NCI-H2171 (cell line): ENCODE results near the gene SYMPK.
"Not testable (repeated sequence)": the region's sequence is repeated elsewhere in the genome, so short reads cannot be mapped to it uniquely, and the experiment has no call there.

ENCODE experiments used
- DNase-seq: peaks from one replicate; lab custom pipeline; 2025; lab: John Stamatoyannopoulos, UW

Gene SYMPK

DNA sequence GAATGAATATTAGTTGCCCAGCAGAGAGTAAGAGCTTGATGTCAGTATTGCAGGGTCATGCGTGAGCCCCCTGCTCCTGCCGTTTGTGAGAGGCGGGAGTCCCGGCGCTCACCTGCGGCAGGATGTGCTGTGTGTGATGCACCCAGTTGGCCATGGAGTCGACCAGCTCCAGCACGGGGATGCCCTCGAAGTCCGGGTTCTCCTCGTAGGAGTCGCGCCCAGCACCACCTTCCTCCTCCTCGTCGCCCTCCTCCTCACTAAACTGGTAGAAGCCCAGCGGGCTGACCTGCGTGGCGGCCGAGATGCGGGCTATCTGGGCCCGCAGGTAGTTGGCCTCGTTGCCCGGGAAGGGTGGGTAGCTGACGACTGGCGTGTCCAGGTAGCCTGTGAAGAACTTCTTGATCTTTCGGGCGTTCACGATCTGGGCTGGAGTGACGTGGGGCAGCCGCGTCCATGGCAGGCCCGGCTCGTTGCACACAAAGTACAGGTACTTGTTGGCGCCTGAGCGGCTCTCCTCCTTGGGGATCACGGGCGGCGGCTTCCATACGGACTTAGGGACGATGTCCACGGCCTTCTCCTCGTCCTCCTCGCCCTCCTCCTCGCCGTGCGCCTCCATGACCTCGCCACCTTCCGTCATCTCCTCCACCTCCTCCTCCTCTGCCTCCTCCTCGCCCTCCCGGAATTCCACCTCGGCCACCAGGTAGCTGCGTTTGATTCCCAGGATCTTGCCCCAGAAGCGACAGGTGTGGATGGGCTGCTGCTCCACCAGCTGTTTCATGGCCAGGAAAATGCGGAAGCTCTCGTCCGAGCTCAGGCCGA is 58.6 kb downstream of the SYMPK start:
- no peak for DNase-seq

DNA sequence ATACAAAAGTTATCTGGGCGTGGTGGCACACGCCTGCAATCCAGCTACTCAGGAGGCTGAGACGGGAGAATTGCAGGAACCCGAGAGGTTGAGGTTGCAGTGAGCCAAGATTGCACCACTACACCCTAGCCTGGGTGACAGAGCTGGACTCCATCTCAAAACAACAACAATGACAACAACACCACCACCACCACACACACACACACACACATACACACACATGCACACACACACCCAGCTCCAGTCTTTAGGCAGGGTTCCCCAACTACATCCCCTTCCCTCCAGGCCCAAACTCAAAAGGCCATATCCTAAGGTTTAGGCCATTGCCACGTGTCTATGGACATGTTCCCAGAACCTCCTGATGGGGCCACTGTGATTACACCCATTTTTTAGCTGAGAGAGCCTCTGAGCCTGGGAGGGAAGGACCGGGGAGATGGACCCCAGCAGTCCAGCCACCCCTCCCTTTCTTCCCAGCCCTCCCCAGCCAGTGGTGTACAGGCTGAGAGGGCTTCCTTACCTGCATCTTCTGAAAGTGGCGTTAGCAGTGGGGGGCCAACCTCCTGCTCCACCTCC is 61.3 kb downstream of the SYMPK start:
- DNase-seq: no peak

DNA sequence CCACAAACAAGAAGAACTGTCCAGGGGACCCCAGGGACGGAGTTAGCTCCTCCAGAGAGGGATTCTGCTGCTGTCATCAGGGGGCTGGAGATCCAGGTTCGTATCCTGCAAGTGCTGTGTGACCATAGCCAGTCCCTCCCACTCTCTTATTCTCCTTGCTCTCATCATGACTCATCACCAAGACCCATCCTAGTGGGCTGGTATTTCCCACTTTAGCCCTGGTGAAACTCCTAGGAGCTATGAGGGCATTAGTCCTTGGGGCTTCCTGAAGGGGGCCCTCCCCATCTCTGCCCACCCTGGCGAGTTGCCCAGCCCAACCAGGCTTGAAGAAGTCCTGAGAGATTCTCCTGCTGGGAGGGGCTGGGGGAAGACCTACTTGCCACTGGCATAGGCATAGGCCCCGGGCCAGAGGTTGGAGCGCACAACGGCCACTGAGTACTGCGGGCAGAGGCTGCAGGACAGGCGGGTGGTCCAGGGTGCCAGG is 62.8 kb downstream of the SYMPK start:
- no peak for DNase-seq

DNA sequence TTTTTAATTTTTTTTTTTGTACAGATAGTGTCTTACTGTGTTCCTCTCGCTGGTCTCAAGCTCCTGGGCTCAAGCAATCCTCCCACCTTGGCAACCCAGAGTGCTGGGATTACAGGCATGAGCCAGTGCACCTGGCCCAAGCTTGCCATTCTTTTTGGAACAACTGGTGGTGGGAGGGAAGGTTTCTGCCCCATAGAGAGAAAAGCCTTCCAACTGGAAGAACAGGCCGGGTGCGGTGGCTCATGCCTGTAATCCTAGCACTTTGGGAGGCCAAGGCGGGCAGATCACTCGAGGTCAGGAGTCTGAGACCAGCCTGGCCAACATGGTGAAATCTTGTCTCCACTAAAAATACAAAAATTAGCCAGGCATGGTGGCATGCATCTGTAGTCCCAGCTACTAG is 63.4 kb downstream of the SYMPK start:
- not testable (repeated sequence) for DNase-seq

DNA sequence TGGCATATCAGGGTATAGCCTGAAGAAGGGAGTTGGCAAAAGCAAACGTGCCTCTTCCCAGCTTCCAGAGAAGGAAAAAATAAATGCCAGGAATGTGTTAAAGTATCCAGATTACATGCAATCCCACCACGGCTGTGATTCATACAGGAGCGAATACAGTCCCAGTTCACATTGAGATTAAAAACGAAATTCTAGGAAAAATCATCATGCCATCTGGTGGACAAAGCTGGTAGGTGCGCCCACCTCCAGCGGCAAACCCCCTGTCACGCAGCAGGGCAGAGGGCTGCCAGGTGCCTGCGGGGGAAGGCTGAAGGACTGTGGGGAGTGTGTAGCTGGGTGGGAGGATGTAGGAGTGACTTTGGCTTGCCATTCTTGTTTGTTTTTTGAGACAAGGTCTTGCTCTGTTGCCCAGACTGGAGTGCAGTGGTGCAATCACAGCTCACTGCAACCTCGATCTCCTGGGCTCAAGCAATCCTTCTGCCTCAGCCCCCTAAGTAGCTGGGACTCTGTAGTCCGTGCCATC is 63.9 kb downstream of the SYMPK start:
- peak; percentile 53 for DNase-seq

DNA sequence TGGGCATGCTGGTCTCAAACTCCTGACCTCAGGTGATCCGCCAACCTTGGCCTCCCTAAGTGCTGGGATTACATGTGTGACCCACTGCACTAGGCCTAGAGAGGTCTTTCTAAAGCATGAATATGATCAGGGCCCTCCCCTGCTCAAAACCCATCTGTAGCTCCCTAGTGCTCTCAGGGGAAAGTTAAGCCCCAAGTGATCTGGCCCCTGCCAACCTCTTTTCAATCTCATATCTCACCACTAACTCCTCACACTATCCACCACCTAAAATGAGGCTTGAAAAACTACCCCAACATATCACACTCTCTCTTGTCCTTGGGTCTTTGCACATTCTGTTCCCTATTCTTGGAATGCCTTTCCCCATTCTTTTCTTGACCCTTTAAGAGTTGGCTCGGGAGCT is 68.3 kb downstream of the SYMPK start:
- DNase-seq: no peak

DNA sequence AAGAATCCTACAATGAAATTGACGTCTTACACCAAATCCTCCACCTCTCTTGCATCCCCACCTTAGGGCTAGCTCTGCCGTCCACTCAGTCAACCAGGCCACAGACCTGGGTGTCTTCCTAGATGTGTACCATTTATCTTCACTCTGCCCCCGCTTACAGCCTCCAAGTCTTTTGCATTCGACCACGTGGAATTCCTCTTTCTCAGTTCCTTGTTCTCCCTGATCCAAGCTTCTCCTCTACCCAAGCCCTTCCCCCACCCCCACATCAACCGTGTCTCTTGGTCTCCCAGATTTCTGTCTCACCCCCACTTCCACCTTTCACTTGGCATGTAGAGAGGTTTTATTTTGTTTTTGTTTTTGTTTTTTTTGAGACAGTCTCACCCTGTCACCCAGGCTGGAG is 69.1 kb downstream of the SYMPK start:
- DNase-seq: no peak

DNA sequence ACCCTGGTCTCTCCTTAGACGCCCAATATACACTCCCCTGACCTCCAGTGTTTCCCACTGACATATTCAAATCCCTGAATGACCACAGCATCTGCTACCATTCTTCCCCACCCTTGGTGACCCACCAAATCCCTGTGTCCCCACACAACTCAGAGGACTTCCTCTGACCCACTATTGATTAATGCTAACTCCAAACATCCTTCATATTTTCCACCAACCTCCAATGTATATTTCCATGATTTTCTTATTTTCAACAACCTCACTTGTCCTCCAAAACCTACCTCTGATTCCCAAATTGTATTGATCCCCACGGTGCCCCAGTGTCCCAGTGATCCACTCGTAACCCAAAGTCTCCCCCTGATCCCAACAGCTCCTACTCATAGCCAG is 69.8 kb downstream of the SYMPK start:
- DNase-seq: no peak

DNA sequence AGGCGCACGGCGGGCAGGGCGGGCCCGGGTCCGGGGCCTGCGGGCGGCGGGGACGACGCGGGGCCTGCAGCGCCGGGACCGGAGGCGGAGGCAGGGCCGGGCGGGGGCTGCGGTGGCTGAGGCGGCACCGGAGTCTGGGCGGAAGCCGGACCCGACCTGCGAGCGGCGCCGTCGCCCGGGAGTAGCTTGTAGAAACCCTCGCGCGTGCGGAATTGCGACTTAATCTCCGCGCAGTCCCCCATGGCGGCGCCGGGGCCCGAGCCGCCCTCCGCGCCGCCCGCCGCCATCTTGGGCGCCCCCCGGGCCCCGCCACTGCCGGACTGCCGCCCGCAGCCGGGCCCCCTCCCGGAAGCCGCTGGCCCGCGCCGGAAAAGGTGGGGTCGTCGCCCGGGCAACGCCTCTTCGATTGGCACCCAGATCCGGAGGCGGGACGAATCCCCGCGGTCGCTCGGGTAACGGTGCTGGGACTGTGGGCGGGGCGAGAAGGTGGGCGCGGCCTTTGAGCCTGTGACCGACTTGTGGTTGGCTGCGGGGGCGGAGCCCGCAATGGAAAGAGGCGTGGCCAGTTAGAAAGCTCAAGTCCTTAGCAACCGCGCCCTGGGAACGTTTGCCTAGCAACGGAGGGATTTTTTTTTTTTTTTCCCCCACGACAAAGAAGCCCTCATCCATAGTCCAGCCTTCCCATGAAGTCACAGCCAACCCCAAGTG is 70.3 kb downstream of the SYMPK start, which contains the start of gene DMWD:
Gene DMWD, minus strand, starts transcription at position 376 of the 708 bp plus-strand sequence. Its CDS starts 89 bp downstream, at position 287.
- DNase-seq: peak; percentile 98

DNA sequence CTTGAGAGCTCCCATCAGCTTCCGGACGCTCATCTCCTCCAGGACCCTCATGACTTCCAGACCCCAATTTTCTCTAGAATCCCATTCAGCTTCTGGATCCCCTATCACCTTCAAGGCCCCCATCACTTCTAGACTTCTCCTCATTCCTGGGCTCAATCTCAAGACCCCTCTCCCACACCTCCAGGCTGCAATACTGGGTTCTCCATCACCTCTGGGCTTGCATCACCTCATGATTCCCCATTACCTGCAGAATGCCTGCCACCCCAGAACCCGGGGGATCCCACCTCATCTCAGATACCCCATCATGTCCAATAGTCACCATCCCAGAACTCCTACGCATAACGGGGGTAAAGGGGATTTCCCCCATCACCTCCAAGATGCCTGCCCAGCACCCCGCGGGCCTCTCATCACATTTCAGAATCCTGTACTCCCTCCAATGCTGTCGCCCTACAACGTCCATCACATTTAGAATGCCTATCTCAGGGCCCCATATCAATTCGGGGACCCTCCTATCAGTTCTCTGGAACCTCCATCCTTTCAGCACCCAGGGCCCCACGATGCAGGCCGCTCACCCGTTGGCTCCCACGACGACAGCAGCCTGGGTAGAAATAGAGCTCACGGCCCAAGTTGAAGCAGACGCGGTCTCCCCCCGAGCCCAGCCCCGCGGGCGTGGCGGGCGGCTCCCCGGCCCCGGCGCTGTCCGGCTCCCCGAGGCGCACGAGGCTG is 71.0 kb downstream of the SYMPK start:
- DNase-seq: no peak

DNA sequence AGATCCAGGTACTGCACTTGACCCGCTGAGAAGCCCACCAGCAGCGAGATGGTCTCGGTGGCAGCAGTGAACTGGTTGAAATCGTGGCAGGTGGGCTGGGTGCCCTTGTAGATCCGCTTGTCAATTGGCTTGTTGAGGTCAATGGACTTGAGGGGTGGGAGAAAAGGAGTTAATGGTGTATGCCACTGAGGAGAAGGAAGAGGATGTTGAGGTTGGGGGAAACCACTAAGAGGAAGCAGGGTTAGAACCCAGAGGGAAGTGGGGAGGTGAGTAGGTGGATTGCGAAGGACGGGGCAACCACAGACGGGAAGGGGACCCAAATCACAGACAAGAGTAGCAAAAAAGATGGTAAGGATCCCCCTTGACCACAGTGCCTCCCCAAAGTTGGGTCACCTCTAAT is 72.0 kb downstream of the SYMPK start:
- no peak for DNase-seq

DNA sequence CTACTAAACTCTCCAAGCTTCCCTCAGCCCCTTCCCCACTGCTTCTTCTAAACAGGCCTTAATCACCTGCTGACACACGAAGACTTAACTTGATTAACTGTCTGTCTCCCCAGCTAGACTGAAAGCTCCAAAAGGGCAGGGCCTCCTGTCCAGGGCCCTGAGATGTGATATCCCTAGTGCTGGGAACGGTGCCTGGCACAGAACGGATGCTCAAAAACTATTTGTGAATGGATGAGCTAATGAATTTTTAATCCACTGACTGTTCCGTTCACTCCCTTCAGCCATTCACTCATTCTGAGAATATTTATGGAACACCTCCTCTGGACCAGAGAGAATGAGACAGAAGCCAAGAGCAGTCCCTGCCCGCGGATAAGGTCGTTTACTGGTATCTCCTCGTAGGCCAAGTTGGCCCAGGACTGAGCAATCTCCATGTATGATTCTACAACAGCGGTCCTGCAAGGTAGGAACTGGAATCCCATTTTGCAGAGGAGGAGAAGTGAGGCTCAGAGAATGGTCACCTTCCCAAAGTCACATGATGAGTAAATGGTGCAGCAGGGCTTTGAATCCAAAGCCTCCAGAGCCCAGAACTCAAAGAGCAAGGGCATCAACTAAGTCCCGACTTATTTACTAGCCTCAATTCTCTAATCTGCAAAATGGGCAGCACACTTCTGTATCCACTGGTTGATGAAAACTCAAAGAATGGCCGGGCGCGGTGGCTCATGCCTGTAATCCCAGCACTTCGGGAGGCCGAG is 73.7 kb downstream of the SYMPK start:
- DNase-seq: no peak

DNA sequence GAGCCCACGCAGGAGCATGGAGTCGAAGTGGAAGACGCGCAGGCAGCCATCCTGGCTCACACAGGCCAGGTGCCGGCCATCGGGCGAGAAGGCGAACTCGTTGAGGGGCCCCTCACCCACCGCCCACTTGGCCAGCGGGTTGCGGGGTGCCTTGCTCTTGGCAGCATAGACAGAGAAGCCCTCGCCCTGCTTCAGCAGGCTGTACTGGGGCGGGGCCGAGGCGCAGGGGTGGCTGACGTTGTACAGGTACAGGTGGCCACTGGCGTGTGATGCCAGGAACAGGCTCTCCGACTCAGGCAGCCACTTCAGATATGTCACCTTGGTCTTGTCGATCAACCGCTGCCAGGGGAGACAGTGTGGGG is 76.4 kb downstream of the SYMPK start:
- no peak for DNase-seq

DNA sequence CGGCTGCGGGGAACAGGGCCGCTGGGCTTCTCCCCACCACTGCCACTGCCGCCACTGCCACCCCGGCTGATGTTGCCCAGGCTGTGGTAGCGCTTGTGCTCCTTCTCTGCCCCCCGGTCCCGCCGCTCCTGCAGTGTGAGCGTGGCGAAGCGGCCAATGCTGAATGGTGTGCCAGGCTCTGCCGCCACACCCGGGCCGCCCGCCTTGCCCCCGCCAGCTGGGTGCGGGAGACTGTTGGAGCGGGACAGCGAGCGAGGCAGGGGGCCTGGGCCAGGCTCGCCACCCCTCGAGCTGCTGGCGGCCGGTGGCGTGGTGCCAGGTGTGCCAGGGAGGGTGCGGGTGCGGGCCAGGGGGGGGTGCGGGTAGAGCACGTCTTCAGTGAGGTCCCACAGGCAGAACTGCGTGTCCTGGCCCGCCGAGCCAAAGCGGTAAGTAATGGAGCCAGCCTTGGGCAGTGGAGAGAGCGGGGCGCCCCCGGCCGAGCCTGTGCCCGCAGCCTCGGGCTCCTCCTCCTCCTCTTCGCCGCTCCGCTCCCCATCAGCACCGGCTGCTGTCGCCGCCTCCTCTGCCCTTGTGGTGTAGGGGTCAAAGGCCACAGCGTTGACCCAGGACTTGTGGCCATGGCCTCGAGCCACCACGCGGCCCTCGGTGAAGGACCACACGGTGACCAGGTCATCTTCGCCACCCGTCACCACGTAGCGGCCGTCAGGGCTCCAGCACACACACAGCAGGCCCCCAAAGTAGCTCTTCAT is 77.0 kb downstream of the SYMPK start:
- no peak for DNase-seq

DNA sequence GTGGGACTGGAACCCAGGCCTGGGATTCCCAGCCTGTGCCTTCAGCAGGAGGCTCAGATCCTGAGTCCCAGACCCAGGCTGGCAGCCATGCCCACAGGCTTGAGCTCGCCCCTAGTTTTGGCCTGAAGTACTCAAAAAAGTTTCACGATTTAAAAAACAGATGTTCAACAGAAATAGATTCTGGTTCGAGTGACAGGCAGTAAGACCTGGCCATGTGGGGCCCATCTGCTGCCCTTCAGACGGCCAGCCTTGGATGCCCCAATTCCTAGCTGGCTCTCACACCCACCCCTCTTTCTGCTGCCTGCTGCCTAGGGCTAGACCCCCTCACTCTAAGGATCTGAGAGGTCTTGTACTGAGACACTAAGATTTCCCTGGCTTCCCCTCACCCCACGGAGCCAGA is 77.8 kb downstream of the SYMPK start:
- DNase-seq: no peak

DNA sequence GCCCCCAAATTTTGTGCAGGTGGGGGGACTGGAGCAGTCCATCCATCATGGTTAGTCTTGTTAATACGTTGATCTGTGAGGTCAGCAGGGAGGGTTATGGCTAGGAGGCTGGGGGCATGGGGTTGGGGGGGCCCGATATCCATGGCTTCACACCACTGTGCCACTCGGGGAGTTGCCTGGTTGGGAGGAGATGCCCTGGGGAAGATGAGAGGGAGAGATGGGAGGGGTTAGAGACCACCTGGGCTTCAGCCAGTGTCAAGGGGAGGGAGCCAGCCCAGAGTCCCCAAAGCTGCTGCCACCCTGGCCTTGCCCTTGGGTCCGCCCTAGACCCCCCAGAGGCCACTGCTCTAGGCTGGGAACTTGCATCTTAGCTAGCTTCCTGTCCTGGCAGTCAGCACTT is 78.9 kb downstream of the SYMPK start:
- no peak for DNase-seq

DNA sequence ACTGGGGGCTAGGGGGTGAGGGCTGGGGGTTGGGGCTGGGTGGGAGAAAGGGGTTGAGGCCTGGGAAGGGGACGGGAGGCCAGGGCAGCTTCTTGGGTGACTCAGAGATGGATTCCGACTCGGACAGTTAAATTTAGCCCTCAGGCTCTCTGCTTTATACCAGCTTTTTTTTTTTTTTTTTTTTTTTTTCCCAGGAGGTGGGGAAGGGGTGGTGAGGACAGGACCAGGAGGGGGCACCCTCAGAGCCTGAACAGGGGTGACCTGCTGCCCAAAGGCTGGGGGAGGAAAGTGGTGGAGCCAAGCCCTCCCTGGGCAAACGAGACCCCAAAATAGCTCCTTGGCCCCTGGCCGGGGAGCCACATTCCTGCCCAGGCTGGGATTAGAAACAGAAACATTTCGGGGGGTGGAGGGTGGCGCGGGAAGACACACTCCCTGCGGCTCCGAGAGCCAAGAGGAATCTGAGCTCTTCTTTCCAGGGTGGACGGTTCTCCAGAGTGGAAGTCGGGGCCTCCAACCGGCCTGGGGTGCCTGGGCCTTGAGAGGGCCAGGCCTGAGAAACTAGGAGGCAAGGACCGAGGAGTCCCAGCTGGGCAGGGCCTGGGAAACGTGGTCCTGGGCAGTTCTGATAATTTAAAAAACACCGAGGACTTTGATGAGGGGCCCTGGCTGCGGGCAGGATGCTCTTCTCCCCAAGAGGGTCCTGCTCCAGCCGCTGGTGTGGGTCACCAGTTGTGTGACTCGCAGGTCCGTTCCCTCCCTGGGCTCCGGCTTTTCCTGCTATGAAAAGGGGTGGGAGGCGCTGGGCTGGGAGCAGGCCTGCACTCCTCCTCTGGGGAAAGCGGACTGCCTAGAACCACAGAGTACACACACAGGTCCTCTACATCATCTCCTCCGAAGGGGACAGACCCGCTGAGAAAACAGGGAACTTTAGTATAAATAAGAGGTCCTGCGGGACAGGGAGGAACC is 79.8 kb downstream of the SYMPK start:
- DNase-seq: no peak

DNA sequence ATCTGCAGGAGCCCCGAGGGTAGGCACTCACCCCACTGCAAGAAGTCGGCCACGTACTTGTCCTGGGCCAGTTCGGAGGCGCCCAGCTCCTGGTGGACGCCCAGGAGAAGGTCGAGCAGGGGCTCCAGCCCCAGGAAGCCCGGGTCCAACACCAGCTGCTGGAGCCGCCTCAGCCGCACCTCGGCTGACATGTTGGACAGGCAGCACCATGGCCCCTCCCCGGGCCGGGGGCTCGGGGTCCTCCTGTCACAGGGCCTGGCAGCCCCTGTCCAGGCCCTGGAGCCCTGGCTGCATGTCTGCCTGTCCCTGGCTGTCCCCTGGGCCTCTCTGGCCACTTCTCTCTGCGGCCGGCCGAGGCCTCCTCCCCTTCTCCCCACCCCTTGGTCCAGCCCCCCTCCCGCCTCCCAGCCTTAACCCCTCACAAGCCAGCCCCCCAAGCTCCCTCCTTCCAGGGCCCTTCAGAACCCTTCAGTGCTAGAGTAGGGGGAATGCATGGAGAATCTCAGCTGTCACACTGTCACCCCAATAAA is 80.7 kb downstream of the SYMPK start, which contains the start of gene DMPK:
Gene DMPK, minus strand, starts transcription at position 329 of the 530 bp plus-strand sequence. Its CDS starts 138 bp downstream, at position 191.
- no peak for DNase-seq
